Stimulated activated CD8-positive, alpha-beta memory T cell treated with anti-CD3 and anti-CD28 coated beads, Interleukin-15, amount 100 ng/mL, for 24 hours (primary cell): ENCODE results near the gene TGFBRAP1.

Experiments used
- DNase-seq: peaks from one replicate; pipeline ENCODE4 v3.0.0-alpha.2; 2020; ENCODE audit warnings: low read depth

TGFBRAP1 gene

DNA sequence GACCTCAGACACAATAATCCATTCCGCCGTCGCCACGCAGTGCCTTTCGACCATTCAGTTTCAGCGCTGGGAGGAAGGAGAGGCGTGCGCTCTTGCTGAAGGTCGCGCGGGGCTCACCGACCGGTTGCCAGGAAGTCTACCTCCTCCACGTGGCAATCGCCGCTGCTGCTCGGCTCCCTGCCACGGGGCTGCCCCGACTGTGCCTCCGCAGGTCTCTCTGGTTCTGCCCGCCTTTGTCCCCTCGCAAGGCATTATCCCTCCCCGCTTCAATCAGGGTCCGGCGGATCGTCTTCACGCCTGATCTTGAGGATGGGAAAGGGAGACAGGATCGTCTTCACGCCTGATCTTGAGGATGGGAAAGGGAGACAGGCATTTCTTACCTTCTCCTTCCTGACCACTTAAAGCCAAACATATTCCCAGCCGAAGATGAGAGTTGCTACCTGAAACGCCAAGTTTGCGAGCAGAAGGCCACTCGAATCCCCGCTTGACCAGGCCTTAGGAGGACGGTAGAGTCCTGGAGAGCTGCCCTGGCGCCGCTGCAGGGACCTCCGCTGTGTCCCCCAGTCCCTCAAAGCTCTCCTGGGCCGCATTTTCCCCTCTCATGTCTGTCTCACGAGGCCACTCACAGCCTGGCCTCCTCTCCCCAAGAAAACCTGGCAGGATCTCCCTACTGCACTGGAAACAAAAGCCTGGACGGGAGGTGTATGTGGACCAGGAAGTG, 92.3 kb downstream of the TGFBRAP1 start:
- peak; percentile 2 for DNase-seq

DNA sequence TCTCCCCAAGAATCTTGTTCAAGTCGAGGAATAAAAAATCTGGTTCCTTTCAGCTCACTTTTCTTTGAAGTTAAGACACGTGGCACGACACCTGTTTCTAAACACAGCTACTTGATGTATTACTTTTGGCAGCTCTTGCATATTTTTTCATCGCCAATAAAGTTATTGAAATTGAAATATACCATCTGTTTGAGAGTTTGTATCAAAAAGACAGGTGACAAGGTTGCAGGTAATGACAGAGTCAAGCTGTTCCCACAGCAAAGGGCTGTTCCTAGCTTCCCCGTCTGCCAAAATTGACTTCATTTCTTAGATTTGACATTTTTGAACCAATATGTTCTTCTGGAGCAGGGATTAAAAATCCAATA, 93.5 kb downstream of the TGFBRAP1 start:
- DNase-seq = no peak

DNA sequence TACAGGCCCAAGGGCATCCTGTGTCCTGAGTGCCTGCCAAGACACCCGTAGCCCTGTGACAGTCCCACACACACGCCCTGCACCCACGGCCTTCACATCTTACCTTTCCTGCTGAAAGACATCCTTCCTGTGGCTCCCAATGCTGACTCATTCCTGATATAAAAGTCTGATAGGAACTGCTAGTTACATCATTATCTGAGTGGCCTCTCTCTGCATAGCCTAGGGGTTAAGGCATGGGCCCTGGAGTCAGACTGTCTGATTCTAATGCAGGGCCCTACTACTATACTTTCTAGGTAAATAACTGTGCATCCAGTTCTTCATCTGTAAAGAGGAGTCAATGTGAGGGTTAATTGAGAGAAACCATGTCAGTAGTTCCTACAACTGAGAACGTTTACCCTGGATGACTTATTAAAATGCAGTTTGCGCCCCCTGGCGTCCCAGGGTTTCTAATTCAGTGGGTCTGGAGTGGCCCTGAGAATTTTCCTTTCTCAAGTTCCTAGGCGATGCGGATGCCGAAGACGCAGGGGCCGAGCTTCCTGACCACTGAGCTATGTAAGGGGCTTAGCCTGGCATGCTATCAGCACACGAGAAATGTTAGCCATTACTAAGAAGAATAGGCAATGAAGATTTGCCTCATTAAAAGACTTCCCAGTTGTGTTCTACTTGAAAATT, 94.0 kb downstream of the TGFBRAP1 start:
- peak; percentile 27 for DNase-seq

DNA sequence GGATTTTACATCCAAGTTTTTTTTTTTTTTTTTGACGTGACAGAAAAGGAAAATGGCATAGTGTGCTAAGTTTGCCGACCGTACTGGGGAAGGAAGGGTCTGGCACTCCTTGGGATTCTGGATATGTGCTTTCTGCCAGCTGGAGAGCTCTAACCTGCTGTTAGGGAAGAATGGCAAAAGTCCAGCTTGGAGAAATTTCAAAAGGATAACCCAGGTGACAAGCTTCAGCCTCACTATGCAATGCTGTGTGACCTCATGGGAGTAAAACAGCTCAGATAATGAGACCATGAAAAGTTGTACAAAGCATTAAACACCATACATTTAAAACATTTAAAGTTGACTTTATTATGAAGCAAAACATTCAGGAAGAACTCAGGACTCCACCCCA, 98.3 kb downstream of the TGFBRAP1 start:
- no peak for DNase-seq

DNA sequence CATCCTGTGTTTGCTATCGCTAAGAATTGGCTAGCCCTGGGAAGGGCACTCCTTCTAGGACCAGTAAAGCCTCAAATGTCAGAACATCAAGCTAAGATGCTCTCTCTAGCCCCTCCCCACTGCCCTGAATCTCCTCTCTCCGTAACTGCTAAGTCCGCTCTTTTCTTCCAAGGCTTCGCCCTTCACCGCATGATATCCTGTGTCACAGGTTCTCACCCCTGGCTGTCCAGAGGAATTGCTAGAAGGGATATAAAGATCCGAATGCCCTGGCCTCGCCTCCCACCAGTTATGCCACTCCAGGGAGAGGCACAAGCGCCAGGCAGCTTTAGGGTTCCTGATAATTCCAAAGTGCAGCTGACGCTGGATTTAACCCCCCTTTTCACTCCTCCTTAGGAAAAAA, 105.1 kb downstream of the TGFBRAP1 start:
- no peak for DNase-seq

DNA sequence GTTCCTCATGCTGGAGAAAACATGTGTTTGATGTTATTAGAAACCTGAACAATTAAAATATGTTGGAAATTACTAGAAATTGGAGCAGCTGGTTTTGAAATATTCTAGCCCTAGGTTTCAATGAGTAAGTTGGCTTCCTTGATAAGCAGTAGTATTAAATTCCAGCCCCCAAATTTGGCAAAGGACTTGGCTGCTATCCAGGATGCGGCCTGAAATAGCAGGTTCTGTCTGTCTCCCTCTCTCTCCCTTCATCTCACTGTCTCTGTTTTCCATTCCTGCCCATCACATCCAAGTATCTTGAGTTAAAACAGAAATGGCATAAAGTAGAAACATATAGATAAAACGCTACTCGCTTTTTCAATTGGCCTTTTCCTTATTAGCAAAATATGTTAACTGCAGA, 108.9 kb downstream of the TGFBRAP1 start:
- no peak for DNase-seq

DNA sequence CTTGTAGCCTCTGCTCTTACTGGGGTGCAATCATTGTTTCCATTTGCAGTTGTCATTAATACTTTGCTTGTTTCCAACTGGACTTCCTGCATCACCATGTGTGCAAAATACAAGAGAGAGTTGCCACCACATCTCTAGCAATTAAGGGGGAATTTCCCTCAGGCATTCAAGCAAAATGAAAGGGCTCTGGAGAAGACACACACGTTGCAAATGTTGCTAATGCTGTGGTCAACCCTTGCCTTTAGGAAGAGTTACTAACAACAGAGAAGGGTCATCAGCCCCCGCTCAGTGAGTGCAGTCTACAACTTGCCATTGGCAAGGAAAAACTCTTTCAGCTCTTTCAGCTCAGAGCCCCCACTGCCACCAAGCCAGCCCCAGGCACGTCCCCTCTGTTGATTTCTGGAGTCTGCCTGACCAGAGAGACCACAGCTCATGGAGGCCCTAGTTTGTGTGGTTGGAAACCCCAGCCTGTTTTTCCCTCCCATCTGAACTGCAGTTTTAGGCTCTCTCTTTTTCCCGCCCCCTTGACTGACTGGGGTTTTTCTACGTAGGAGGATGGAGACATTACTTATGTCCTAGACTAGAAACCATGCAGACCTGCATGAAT, 113.8 kb downstream of the TGFBRAP1 start:
- no peak for DNase-seq
